GM21515 (cell line): Measurements from ENCODE around the gene OOSP1.
"Not testable (repeated sequence)": the region's sequence is repeated elsewhere in the genome, so short reads cannot be mapped to it uniquely, and the experiment has no call there.

Experiments used
- ATAC-seq: cut with Tn5 transposase; IDR thresholded peaks from one replicate; pipeline ENCODE4 v1.9.1; 2021; ENCODE audit not compliant: unreplicated experiment

Gene OOSP1, protein sequence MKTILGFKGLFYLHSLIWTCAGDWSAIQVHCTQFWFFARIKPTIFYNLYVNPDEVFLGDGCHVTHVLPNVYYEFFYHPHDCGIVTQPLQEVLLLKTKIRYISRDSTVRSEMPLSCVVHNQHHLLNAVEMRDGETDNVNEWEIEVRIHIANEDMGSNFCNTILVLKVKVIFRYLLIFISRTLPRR

DNA sequence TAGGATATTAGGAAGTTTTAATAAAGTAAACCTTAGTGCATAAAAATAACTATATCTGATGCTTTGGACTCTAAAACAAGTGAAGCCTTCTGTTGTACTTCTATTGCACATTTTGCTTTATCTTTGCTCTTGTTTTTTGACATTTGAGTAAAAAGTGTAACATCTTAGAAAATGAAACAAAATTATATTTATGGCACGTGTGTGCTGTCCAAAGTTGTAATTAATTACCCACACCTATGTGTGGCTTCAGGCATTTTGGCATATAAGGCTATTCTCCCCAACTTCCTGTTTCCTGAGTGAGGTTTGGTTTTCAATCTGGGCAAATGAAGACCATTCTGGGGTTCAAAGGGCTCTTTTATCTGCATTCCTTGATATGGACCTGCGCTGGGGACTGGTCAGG, at the start of gene OOSP1:
Gene OOSP1, plus strand, starts transcription at position 301 of the 400 bp plus-strand sequence. Its CDS starts 23 bp downstream, at position 324.
- no peak for ATAC-seq

DNA sequence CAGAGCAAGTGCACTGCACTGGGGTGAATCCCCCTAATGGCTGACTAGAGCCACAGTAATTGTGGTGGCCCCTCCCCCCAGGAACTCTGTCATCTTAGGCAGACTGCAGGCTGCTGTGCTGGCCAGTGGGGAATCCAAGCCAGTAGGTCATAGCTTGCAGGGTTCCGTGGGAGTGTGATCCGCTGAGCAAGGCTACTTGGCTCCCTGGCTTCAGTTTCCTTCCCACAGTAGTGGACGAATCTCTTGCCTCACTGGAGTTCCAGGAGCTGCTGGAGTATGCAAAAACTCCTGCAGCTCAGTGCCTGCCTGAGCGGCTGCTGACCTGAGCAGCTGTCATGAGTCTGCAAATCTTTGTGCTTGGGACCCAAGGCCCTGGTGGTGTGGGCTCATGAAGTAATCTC, 46.5 kb upstream of the OOSP1 start:
- no peak for ATAC-seq

DNA sequence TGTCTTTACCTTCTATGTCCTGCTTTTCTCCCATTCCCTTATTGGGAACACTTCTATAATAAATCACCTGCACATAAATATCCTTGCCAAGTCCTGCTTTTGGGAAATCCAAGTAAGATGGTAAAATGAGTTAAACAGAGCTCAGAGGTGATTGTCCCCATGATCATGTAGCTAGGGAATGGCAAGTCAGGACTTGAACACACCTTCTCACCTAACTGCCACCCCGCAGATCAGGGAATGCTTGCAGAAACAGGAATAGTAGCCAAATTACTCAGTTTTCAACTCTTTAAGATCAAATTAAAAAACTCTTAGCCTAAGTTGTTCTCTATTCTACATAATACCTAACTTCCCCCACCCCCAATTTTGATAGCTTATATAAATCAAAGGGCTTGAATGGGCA, 43.6 kb upstream of the OOSP1 start:
- no peak for ATAC-seq

DNA sequence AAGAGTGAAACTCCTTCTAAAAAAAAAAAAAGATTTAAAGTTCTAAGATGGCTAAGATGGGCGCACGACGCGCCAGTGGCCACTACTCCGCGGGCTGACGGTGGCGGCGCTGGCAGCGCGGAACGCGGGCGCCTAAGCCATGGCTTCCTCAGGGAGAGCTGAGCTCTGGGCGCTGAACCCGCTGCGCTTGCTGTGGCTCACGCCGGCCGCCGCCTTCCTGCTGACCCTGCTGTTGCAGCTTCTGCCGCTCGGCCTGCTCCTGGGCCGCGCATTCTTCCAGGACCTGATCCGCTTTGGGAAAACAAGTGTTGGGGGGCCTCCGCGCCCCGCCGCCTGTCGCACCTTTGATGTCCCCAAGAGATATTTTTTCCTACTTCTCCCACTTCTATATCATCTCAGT, 40.2 kb upstream of the OOSP1 start:
- ATAC-seq: no peak

DNA sequence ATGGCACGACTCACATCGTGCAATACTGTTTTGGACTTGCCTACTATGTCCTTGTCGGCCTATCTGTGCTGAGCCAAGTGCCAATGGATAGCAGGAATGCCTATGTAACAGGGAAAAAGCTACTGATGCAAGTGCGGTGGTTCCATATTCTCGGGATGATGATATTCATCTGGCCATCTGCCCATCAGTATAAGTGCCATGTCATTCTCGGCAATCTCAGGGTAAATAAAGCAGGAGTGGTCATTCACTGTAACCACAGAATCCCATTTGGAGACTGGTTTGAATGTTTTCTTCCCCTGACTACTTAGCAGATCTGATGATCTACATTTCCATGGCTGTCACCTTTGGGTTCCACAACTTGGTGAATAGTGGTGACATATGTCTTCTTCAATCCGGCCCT, 39.6 kb upstream of the OOSP1 start:
- no peak for ATAC-seq

DNA sequence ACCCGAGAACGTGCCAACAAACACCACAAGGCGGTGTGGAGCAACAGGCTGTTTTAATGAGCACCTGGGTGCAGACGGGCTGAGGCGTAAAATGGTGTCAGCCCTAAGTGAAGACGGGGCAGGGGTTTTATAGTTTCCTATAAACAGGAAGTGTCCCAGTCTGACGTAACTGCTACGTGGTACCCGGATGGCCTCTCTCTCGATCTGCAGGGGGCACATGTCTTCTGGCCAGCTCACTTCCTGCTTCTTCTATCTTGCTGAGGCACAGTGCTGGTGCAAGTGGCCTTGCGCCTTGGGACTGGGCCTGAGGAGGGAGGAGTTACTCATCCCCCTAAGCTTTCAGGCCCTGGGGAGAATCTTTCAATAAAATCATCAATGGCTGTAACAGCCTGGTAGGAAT, 38.7 kb upstream of the OOSP1 start:
- no peak for ATAC-seq

DNA sequence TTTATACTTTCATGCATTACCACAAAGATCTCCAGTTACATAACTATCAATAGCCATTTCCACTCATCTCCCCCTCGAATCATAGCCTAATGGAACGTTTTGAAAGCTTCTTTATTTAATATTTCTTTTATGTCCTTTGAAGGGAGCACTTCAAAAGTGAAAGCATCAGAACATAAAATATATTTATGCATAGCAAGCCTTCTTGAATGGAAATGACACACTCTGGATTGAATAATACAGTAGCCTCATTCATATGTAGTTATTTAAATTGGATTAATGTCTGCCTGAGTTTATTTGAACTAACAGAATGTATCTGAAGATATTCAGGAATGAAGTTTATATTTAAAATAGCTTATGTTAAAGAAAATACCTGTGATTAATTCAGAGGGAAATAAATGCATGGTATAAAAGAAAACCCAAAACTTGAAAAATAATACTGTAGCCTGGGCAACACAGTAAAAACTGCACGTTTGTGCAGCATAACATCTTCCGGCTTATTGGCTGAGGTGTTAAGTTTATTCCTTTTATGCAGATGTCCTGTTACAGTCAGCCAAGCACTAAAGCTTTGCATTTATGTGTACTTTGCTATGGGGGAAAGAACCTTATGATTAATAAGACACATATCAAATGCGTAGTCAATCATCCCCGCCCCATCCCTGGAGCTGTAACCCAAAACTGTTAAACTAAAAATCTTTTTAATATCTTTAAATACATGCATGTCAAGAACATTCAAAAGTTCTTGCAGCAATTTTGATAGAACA, 37.7 kb upstream of the OOSP1 start:
- no peak for ATAC-seq

DNA sequence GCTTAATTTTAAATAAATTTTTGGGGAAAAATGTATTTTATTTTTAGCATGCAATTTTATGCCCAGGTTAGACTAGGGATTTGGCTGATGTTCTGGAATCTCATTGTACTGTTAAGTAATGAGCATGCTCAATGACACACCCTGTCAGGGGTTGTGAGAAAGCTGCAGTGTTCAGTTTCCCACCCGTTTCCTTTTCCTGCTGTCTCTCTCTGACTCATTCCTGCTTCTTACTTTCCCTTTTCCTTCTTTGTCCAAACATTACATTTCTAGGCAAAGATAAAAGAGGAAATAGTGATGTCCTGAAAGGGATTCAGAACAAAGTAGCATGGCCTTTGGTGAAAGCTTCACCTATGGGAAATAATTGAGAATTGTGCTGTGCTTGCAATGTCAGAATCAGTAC, 36.9 kb upstream of the OOSP1 start:
- no peak for ATAC-seq

DNA sequence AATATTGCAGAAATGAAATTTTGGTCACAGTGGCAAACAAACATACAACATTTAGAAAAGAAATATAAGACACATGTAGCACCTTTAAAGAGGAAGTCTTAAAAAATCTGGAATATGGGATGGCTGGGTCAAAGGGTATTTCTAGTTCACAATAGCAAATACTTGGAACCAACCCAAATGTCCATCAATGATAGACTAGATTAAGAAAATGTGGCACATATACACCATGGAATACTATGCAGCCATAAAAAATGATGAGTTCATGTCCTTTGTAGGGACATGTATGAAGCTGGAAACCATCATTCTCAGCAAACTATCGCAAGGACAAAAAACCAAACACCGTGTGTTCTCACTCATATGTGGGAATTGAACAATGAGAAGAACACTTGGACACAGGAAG, 34.7 kb upstream of the OOSP1 start:
- ATAC-seq: not testable (repeated sequence)

DNA sequence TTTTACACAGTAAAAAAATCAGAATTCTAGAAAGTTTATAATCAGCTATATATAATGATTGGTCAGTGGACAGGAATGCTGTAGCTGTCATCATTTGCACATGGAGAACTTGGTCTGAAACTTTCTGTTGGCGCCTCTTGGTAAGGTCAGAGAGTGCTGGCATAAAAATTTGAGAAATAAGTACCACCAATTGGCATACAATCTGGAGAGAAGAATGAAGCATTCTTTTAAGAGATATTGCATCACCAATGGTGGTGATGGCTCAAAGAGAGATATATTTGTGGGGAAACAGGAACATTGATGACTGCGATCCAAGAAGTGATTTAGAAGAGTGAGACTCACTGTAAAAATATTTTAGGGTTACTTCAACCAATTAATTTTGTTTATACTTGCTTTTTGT, 19.8 kb upstream of the OOSP1 start:
- no peak for ATAC-seq

DNA sequence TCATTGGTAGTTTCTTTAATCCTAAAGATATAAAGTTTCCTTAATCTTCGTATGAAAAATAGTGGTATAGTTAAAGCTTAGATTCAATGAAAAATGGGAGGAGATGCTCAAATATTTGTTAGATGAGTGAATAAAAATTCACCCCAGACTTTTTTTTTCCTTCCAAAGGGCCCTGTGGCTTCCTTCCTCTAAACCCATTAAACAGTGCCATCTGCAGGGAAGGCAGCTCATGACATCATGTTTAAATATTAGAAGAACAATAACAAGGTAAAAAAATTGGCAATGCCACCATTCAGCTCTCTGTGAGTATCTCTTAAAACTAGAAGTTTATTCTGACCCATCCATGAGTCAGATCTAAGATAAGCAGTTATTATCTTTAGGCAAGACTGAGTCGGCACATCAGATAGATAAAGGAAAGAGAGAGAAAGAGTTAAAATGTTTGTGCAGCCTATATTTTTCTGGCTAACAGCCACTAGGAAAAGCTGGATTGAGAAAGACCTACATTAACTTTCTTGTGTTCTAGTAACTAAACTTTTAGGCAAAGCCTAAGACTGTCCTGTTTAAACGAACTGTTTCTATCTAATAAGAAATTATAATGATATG, 19.1 kb upstream of the OOSP1 start:
- no peak for ATAC-seq

DNA sequence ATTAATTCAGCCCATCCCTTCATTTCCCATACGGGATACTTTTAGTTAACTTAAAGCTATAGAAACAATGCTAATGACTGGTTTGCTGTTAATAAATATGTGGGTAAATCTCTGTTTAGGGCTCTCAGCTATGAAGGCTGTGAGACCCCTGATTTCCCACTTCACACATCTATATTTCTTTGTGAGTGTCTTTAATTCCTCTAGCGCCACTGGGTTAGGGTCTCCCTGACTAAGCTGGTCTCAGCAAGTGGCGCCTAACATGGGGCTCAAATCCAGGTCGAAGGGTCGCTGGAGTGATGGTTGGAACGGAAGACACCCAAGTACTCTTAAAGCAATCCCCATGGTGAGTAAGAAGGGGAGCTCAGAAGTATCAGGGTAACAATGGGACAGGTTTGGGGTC, 14.4 kb upstream of the OOSP1 start:
- no peak for ATAC-seq

DNA sequence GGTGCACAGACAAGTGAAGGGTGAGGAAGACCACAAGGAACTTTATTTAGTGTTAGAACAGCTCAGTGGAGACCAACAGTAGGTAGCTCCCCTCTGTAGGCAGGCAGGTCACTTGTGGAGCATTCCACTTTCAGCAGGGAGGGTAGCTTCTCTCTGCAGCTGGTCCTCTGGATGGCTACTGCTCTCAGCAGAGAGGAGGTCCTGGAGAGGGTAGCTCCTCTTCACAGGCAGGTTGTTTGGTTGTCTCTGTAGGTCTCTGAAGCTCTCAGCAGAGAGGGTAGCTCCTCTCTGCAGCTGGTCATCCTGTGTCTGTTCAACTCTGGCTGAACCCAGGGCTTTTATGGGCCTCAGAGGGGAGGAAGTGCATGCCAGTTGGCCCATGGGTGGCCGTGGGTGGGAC, 6.5 kb upstream of the OOSP1 start:
- ATAC-seq: no peak

DNA sequence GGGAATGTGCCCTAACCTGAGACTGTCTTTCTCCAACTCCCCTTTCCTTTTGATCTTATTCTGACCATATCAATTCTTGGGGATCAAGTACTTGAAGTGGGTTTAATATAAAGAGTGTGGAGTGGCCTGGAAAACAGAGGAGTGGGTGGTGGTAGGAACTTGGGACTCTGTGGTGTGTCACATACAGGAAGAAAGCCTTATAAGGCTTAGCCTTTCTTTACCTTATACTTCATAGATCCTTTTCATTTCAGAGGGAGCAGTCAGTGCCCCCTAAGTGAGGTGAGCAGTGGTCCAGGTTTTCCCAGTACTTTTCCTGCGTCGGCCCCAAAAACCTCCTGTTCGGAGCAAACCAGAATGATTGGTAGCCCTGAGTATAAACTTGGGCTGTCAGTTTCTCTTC, 486 bp downstream of the OOSP1 start:
- no peak for ATAC-seq

DNA sequence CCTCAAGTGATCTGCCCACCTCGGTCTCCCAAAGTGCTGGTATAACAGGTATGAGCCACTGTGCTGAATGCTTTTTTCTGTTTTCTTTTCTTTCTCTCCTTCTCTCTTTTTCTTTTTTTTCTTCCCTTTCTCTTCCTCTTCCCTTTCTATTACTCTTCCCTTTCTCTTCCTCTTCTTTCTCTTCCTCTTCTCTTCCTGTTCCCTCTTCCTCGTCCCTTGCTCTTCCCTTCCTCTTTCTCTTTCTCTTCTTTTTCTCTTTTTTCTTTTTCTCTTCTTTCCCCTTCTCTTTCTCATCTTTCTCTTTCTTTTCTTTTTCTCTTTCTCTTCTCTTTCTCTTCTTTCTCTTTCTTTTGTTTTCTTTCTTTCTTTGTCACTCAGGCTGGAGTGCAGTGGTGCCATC, 1.2 kb downstream of the OOSP1 start:
- ATAC-seq: no peak

DNA sequence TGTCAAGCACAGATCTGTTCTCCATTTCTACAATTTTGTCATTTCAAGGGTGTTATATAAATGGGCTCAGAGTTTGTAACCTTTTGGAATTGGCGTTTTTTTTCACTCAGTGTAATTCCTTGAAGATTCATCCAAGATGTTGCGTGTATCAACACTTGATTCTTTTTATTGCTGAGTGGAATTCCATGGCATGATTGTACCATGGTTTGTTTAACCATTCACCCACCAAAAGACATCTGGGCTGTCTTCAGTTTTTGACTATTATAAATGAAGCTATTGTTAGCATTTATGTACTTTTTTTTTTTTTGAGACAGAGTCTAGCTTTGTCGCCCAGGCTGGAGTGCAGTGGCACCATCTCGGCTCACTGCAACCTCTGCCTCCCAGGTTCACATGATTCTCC, 2.9 kb downstream of the OOSP1 start:
- ATAC-seq: no peak

DNA sequence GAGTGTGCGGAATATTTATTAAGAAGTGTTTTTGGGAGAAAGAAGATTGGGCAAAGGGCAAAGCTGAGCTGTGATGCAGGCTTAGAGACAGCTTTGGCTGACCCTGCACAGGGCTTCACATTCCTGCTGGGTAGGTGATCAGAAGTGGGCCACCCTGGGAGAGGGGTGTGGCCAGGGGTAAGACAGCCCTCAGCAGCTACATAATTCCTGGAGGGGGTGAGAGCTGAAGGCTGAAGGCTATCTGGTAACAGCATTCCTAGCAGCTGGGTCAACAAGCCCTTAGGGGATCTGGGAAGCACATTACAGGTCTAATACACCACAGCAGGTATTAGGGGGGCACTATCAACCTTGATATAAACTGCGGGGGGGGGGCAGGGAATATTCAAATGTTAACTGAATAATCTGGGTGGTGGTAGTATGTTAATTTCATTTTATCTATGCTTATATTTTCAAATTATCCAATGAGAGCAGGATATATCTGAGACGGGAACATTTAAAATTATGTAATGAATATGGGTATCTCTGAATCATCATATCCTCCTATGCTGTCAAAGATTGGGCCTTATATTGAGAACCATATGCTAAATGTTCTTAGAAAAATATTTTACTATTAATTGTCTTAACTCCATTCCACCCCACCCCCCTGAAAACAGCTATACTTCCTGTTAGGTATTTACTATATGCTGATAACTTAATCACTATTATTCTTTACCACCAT, 5.9 kb downstream of the OOSP1 start:
- ATAC-seq: no peak

DNA sequence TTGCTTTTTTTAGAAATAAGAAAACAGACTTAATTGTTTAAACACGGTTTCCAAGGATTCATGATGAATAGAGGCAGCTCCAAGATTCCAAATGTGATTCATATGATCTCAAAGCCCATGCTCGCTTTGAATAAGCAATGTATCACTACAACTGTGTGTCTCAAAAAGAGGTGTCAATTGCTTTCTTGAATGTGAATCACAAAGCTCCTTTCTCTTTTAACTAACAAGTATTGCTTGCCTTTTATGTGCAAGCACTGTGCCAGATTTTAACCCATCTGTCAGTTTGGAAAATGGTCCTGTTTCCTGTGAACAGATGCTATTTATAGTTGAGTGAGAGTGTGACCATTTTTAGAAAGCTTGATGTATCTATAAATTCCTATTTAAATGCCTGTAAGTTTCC, 6.5 kb downstream of the OOSP1 start:
- no peak for ATAC-seq

DNA sequence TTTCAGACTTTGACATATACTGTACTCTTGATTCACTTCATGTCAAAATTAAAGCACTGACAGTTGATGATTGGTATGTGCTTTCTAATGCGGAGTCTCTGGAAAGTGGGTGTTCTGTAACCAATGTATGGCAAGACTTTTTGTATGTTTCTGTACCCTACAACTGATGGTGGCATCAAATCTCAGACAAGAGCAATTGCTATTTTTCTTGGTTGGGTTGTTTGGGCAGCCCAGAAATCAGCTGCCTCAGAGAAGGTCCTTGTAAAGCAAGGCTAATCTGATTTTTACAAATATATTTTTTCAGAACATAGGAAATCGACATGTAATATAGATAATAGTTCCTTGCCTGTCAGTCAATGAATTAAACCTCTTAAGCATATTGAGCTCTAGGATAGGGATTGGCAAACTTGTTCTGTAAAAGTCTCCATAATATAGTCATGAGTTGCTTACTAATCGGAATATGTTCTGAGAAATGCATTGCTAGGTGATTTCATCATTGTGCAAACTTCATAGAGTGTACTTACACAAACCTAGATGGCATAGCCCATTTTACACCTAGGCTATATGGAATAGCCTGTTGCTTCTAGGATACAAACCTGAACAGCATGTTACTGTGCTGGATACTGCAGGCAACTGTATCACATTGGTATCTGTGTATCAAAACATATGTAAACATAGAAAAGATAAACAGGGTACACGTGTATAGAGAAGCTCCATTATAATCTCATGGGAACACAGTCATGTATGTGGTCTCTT, 15.4 kb downstream of the OOSP1 start:
- ATAC-seq: no peak

DNA sequence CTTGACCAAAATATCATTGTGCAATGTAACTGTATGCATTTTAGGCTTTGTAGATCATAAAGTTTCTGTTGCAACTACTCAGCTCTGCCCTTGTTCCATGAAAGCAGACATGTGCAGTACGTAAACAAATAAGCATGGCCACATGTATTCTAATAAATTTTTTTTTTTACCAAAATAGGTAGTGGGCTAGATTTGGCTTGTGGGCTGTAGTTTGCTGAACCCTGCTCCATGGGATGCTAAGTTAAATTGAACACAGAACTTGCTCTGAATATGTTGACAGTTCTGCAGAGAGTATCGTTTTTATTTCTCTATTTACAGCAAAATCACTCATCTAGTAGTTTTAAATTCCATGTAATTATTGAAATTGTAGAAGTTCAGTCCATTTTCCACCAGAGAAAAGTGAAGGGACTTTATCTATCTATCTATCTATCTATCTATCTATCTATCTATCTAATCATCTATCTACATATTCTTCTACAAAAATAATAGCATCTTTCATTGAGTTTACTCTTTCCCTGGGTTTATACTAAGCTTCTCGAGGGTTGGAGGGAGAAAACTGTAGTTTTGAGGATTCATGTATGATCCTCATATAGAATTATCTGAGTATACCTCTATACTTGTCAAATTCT, 16.1 kb downstream of the OOSP1 start:
- ATAC-seq: no peak

DNA sequence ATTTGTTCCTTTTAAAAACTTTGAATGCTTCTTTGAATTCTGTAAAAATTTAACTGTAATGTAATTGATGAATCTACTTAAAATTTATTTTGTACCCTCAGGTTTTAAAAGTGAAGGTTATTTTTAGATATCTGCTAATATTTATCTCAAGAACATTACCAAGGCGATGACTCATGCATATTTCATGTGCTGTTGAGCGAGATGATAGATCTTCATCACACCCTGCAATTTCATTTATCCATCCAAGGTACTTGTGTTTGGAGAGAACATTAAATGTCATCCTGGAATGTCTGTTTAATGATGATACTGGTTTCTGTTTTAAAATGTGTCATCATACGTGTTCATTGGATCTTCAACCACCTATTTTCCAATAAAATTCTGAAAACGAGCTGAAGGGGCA, 18.9 kb downstream of the OOSP1 start:
- ATAC-seq: no peak
